Nephron progenitor cell (in vitro differentiated cells): ENCODE data around the gene CHST13.
A peak's percentile ranks its signal among the peaks of the same experiment; 100 is the strongest.

ENCODE experiments used
- DNase-seq: peaks from one replicate; pipeline ENCODE4 v3.0.0; 2021
- H3K27ac Mint-ChIP-seq: 2 replicates; pipeline ENCODE4 v1.8.0; 2021; ENCODE audit warnings: mild to moderate bottlenecking, moderate library complexity, mixed read lengths
- H3K27me3 Mint-ChIP-seq: 2 replicates; pipeline ENCODE4 v1.8.0; 2021; ENCODE audit warnings: mild to moderate bottlenecking, low read depth, mixed read lengths; ENCODE audit not compliant: poor library complexity
- H3K36me3 Mint-ChIP-seq: 2 replicates; pipeline ENCODE4 v1.8.0; 2021; ENCODE audit warnings: low read depth, mixed read lengths
- H3K4me1 Mint-ChIP-seq: 2 replicates; pipeline ENCODE4 v1.8.0; 2021; ENCODE audit warnings: mixed read lengths
- H3K4me3 Mint-ChIP-seq: 2 replicates; pipeline ENCODE4 v1.8.0; 2021; ENCODE audit warnings: mild to moderate bottlenecking, moderate library complexity, mixed read lengths
- H3K9me3 Mint-ChIP-seq: 2 replicates; pipeline ENCODE4 v1.8.0; 2021; ENCODE audit warnings: mild to moderate bottlenecking, moderate library complexity, mixed read lengths
- TF ChIP-seq, protein P1 (sequence below): fragments of 200-600 bp; sonication (generic); IDR thresholded peaks from 2 replicates; pipeline ENCODE4 v1.5.0; 2021; ENCODE audit warnings: antibody characterized with exemption

CHST13 gene

DNA sequence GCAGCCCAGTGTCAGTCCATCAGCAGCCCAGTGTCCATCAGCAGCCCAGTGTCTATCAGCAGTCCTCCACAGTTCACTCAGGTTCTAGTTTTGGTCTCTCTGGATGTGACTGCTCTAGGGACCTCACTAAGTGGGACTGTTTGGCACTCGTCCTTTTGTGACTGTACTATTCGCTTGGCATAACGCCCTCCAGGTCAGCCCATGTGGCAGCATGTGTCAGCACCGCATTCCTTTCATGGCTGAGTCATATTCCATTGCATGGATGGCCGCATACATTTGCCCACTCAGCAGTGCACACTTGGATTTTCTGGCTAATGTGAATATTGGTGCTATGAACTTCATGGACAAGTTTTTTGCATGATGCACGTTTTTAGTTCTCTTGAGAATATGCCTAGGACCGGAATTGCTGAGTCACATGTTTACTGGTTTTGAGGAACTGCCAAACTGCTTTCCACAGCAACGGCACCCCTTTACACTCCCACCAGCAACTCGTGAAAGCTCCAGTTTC lies 16.4 kb downstream of the CHST13 start:
- Mint-ChIP-seq H3K36me3 (no peaks in the 10 kb centered on the region), H3K4me3 (no peak overlapping the region), H3K27ac (no peak overlapping the region)

DNA sequence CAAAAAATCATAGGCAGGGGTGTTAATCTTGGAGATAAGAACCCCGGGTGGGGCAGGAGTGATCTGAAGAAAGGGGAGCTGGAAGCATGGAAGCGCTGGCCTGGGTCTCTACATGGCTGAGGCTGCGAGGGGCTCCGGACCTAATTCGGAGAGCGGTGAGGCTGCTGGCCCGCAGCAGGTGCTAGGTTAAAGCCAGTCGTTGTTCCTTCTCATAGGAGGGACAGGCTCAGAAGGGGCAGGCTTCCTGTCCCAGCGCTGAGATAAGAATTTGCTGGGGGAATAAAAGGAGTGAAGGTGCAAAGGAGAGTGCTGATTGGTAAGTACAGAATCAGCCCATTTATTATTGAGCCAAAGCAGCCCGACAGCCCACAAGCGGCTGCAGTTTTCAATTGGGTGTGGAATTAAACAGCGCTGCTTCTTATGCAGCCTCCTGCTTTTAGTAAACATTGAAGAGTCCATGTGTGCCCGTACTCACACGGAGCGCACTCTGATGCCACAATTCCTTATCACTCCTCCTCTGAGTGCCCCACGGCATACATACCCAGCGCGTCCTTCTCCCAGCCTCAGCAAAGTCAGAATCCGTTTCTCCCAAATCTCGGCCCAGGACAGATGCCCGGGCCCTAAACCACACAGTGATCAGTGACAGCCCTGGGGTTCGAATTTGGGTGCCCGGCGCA lies 17.1 kb downstream of the CHST13 start:
- Mint-ChIP-seq H3K9me3 (no peaks in the 10 kb centered on the region), H3K27ac (peak overlapping the region; percentile 41), H3K4me1 (peaks cover 13% of the 10 kb centered on the region), H3K4me3 (no peak overlapping the region), H3K27me3 (peaks cover 6% of the 10 kb centered on the region), H3K36me3 (no peaks in the 10 kb centered on the region)
- DNase-seq: no peak
- TF ChIP-seq, protein P1, sequence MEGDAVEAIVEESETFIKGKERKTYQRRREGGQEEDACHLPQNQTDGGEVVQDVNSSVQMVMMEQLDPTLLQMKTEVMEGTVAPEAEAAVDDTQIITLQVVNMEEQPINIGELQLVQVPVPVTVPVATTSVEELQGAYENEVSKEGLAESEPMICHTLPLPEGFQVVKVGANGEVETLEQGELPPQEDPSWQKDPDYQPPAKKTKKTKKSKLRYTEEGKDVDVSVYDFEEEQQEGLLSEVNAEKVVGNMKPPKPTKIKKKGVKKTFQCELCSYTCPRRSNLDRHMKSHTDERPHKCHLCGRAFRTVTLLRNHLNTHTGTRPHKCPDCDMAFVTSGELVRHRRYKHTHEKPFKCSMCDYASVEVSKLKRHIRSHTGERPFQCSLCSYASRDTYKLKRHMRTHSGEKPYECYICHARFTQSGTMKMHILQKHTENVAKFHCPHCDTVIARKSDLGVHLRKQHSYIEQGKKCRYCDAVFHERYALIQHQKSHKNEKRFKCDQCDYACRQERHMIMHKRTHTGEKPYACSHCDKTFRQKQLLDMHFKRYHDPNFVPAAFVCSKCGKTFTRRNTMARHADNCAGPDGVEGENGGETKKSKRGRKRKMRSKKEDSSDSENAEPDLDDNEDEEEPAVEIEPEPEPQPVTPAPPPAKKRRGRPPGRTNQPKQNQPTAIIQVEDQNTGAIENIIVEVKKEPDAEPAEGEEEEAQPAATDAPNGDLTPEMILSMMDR: no peak

More for the DNA sequence above, 16.4 kb downstream of the CHST13 start:
- H3K4me1 Mint-ChIP-seq: peaks cover 13% of the 10 kb centered on the region
- H3K27me3 Mint-ChIP-seq: peaks cover 12% of the 10 kb centered on the region
- H3K9me3 Mint-ChIP-seq: no peaks in the 10 kb centered on the region
- no peak for DNase-seq
- TF ChIP-seq, protein P1: no peak

DNA sequence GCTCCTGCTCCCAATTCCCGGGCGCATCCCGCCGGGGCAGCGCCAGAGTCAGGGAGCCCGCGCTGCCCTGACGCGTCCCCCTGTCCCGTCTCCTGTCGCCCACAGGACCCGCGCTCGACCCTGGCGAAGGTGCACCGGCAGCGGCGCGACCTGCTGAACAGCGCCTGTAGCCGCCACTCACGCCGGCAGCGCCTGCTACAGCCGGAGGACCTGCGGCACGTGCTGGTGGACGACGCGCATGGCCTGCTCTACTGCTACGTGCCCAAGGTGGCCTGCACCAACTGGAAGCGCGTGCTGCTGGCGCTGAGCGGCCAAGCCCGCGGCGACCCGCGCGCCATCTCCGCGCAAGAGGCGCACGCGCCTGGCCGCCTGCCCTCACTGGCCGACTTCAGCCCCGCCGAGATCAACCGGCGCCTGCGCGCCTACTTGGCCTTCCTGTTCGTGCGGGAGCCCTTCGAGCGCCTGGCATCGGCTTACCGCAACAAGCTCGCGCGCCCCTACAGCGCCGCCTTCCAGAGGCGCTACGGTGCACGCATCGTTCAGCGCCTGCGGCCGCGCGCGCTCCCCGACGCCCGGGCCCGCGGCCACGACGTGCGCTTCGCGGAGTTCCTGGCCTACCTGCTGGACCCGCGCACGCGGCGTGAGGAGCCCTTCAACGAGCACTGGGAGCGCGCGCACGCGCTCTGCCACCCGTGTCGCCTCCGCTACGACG lies 17.8 kb downstream of the CHST13 start:
- no peaks in the 10 kb centered on the region for H3K9me3 Mint-ChIP-seq
- DNase-seq: no peak
- no peak overlapping the region for H3K27ac Mint-ChIP-seq
- TF ChIP-seq, protein P1: no peak
- H3K4me1 Mint-ChIP-seq: peaks cover 15% of the 10 kb centered on the region
- H3K4me3 Mint-ChIP-seq: no peak overlapping the region
- H3K36me3 Mint-ChIP-seq: no peaks in the 10 kb centered on the region
- H3K27me3 Mint-ChIP-seq: peaks cover 5% of the 10 kb centered on the region

DNA sequence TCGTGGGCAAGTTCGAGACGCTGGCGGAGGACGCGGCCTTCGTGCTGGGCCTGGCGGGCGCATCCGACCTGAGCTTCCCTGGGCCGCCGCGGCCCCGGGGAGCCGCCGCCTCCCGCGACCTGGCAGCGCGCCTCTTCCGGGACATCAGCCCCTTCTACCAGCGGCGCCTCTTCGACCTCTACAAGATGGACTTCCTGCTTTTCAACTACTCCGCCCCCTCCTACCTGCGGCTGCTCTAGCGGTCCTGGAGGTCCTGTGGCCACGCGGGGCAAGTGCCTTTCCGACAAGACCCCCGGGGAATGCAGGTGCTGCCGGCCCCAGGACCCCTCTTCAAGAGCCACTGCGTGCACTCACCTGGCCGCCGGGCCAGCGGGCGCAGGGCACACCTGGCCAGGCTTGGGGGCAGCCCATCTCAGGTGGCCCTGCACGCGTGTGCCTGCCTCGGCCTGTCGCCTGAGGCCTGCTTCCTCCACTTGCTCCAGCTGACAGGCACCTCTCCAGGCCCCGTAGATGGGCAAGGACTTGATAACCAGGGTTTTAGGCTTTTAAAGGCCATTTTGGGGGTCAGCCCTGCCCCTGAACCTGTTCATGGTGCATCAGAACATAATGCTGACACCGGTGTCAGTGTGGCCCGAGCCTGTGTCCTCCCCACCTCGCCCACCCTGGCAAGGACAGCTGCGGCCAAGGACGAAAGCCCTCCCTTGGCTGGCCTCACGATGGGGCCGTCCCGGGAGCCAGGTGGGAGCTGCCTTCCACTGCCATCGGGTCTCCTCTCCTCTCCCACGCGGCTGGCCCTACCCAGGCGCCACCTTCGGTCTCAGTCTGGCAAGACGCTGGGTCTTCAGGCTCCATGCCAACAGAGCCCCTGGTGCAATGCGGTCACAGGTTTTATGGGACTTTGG lies 18.6 kb downstream of the CHST13 start:
- TF ChIP-seq, protein P1: no peak
- Mint-ChIP-seq H3K4me1 (peaks cover 23% of the 10 kb centered on the region), H3K4me3 (no peak overlapping the region), H3K27ac (no peak overlapping the region), H3K36me3 (no peaks in the 10 kb centered on the region), H3K27me3 (peaks cover 10% of the 10 kb centered on the region), H3K9me3 (no peaks in the 10 kb centered on the region)
- DNase-seq: no peak

DNA sequence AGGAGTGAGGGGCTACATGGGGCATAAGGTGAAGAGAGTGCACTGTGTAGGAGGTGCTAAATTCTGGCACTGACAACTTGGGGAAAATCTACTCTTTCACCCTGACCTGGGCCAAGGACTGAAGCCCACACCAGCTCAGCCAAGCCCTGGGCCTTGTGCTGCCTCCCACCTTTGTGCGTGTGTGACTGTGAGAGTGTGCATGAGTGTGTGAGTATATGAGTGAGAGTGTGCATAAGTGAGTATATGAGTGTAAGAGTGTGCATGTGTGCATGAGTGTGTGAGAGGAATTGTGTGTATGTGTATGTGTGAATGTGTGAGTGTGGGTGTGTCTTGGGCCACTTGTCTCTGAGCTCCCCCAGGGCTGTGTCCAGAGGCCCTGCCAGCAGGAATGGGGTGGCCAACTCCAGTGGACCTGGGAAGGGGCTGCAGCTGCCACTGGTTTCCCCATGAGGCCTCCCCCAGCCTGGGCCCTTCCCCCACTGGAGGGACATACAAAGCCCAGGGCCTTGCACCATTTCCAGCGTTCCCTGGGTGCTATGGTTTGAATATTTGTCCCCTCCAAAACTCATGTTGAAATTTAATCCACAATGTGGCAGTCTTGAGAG lies 19.6 kb downstream of the CHST13 start:
- Mint-ChIP-seq H3K9me3 (no peaks in the 10 kb centered on the region), H3K27ac (no peak overlapping the region), H3K27me3 (peaks cover 7% of the 10 kb centered on the region), H3K36me3 (no peaks in the 10 kb centered on the region), H3K4me3 (no peak overlapping the region), H3K4me1 (peaks cover 25% of the 10 kb centered on the region)
- DNase-seq: no peak
- TF ChIP-seq, protein P1: no peak
